Osteoblast (primary cell): ENCODE results near the gene HAAO. TPM values are rescaled to one million over a fixed set of nuclear protein-coding genes. Genes with fewer than 3 reads are reported as not detected.

Experiments used
- DNase-seq: peaks from one replicate; pipeline ENCODE4 v3.0.0; 2011; ENCODE audit warnings: low spot score, mixed read lengths; ENCODE audit not compliant: insufficient read length; ENCODE audit errors: missing footprints
- H2AFZ ChIP-seq: 2 replicates; pipeline ENCODE4 v1.6.0; 2011; ENCODE audit warnings: mild to moderate bottlenecking, low read length
- H3K27ac ChIP-seq: 2 replicates; pipeline ENCODE4 v1.5.1; 2011; ENCODE audit warnings: mild to moderate bottlenecking, low read depth, low read length, moderate library complexity
- H3K27me3 ChIP-seq: 2 replicates; pipeline ENCODE4 v1.6.0; 2012; ENCODE audit warnings: mild to moderate bottlenecking, control low read depth, inconsistent platforms, low read length, moderate library complexity; ENCODE audit not compliant: insufficient read depth
- H3K36me3 ChIP-seq: 2 replicates; pipeline ENCODE4 v1.5.1; 2011; ENCODE audit warnings: mild to moderate bottlenecking, low read length, control low read depth, moderate library complexity; ENCODE audit not compliant: insufficient read depth
- H3K4me1 ChIP-seq: 2 replicates; pipeline ENCODE4 v1.5.1; 2011; ENCODE audit warnings: mild to moderate bottlenecking, low read length, control low read depth, moderate library complexity; ENCODE audit not compliant: insufficient read depth
- H3K4me2 ChIP-seq: 2 replicates; pipeline ENCODE4 v1.6.0; 2011; ENCODE audit warnings: mild to moderate bottlenecking, low read length; ENCODE audit not compliant: insufficient read depth
- H3K4me3 ChIP-seq: fragments of 200-600 bp; sonication (generic); 3 replicates; pipeline ENCODE4 v1.5.1; 2012; ENCODE audit warnings: mild to moderate bottlenecking, low read length, inconsistent platforms; ENCODE audit not compliant: insufficient read depth
- H3K79me2 ChIP-seq: 2 replicates; pipeline ENCODE4 v1.6.0; 2012; ENCODE audit warnings: mild to moderate bottlenecking, low read length, control low read depth, inconsistent platforms; ENCODE audit not compliant: insufficient read depth
- H3K9me3 ChIP-seq: 2 replicates; pipeline ENCODE4 v1.5.1; 2011; ENCODE audit warnings: low read depth, low read length, control low read depth
- H4K20me1 ChIP-seq: 2 replicates; pipeline ENCODE4 v1.6.0; 2012; ENCODE audit warnings: mild to moderate bottlenecking, low read length, control low read depth; ENCODE audit not compliant: insufficient read depth
- total RNA-seq: library from RNA; depleted of rRNA; stranded (reverse); fragments of >200 nt; gene quantifications from 2 replicates; pipeline ENCODE4 v1.2.3, GENCODE V29; 2012
- TF ChIP-seq, protein P1 (sequence below): IDR thresholded peaks from 2 replicates; pipeline ENCODE4 v1.5.1; 2011; ENCODE audit warnings: mild to moderate bottlenecking, low read depth, low read length, moderate library complexity; ENCODE audit errors: extremely low read depth

HAAO gene
- total RNA-seq, 1 donor = 0.72 TPM

DNA sequence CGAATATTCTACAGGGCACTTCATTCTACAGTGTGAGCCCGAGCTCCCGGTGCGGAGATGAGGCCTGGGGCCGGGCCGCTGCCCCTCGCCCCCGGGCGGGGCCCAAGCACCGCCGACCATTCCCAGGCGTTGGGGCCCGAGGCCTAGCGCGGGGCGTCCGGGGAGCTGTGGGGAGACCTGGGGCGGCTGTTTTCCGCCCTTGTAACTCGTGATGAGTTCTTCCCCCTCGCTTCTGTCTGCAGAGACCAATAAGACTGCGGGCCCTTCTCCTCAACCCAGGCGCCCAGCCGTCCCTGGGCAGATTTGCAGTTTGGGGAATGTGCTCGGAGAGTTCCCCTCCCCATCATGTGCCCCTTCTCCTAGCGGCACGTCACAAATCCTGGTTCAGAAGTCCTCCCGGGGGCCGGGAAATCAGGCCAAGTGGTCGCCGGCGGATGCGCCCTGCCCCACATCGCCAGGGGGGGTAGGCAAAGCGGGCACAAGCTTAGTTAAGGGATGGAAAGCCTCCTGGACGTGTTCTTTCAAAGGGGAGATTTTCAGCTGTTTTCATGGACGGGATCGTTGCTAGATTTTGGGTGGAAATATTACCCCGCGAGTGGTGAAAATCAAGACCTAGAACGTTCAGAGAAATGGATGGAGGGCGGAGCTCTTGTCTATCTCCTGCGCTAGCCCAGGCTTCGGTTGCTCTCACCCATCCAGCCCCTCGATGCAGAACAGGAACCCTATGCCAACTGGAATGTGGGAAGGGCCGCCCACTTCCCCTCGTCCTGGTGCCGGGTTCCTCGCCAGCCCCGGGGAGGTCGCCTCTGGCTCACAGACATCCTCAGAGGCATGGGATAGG is 18.8 kb upstream of the HAAO start:
- Histone ChIP-seq H3K27me3 (no peaks in the 10 kb centered on the region), H4K20me1 (no peaks in the 10 kb centered on the region), H3K9me3 (no peaks in the 10 kb centered on the region), H3K36me3 (no peaks in the 10 kb centered on the region), H3K4me2 (peak overlapping the region; percentile 73), H2AFZ (peak overlapping the region; percentile 94), H3K27ac (peak overlapping the region; percentile 64), H3K4me1 (peaks cover 10% of the 10 kb centered on the region), H3K4me3 (peak overlapping the region; percentile 68), H3K79me2 (no peaks in the 10 kb centered on the region)
- peak; percentile 89 for DNase-seq
- TF ChIP-seq, protein P1, sequence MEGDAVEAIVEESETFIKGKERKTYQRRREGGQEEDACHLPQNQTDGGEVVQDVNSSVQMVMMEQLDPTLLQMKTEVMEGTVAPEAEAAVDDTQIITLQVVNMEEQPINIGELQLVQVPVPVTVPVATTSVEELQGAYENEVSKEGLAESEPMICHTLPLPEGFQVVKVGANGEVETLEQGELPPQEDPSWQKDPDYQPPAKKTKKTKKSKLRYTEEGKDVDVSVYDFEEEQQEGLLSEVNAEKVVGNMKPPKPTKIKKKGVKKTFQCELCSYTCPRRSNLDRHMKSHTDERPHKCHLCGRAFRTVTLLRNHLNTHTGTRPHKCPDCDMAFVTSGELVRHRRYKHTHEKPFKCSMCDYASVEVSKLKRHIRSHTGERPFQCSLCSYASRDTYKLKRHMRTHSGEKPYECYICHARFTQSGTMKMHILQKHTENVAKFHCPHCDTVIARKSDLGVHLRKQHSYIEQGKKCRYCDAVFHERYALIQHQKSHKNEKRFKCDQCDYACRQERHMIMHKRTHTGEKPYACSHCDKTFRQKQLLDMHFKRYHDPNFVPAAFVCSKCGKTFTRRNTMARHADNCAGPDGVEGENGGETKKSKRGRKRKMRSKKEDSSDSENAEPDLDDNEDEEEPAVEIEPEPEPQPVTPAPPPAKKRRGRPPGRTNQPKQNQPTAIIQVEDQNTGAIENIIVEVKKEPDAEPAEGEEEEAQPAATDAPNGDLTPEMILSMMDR = no peak

DNA sequence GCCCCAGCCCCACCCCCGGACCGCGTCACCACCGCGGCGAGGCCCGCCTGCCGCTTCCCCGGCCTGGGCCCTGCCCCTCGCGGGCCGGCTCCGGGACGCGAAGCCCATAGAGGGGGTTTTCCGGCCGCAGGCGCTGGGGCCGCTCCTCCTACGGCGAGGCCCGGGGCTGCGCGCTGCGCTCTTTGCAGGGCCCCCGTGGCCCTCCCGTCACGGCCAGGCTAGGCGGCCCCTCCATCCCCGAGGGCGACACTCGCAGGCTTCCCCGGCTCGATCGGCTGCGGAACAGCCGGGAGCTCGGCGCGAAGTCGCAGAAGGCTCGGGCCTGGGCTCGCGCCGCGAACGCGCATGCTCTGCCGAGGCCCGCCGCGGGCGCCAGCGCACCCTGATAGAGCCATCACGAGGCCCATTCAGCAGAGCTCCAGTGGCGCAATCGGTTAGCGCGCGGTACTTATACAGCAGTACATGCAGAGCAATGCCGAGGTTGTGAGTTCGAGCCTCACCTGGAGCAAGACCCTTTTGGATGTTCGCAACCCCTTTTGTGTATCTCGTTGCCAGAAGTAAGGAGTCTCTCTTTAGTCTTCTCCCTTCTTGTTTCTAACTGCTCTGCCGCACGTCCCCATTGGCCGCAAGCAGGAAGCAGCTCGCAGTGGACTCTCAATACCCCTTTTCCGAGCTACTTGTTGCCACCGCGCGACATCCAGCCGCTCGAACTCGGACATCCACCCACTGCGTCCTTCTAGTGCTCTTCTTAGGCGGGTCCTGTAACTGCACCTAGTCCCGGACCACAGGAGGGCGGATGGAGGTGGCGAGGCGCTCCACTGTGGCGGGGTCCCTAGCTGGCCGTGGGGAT is 18.0 kb upstream of the HAAO start:
- peak overlapping the region; percentile 94 for H2AFZ ChIP-seq
- no peaks in the 10 kb centered on the region for H3K79me2 ChIP-seq
- peaks cover 10% of the 10 kb centered on the region for H3K4me1 ChIP-seq
- peak; percentile 98 for DNase-seq
- H3K4me3 ChIP-seq = peak overlapping the region; percentile 68
- H3K27ac ChIP-seq = peak overlapping the region; percentile 64
- peak overlapping the region; percentile 73 for H3K4me2 ChIP-seq
- H3K27me3 ChIP-seq = no peaks in the 10 kb centered on the region
- H3K9me3 ChIP-seq = no peaks in the 10 kb centered on the region
- TF ChIP-seq, protein P1 = no peak
- no peaks in the 10 kb centered on the region for H4K20me1 ChIP-seq
- no peaks in the 10 kb centered on the region for H3K36me3 ChIP-seq

GRCh38 chr2:42809819-42810120 is 17.4 kb upstream of the HAAO start:
- Histone ChIP-seq H3K9me3 (no peaks in the 10 kb centered on the region), H2AFZ (peak overlapping the region; percentile 57), H3K27ac (peak overlapping the region; percentile 64), H4K20me1 (no peaks in the 10 kb centered on the region), H3K79me2 (no peaks in the 10 kb centered on the region), H3K4me1 (peaks cover 10% of the 10 kb centered on the region), H3K36me3 (no peaks in the 10 kb centered on the region), H3K4me2 (peak overlapping the region; percentile 87), H3K27me3 (no peaks in the 10 kb centered on the region), H3K4me3 (peak overlapping the region; percentile 68)
- DNase-seq = peak; percentile 98
- TF ChIP-seq, protein P1 = no peak
